Keratinocyte (primary cell): ENCODE results near the gene VPS13C. TPM values are rescaled to one million over a fixed set of nuclear protein-coding genes. Genes with fewer than 3 reads are reported as not detected.

Experiments used
- DNase-seq: peaks from one replicate; pipeline ENCODE4 v3.0.0-alpha.2; 2011; ENCODE audit warnings: low read depth, missing footprints, low spot score
- FAIRE-seq: peaks from 2 replicates; lab custom pipeline; 2011; peaks lifted over from hg19 to GRCh38; lab: Jason Lieb, UNC
- H2AFZ ChIP-seq: 2 replicates; pipeline ENCODE4 v1.6.0; 2012; ENCODE audit warnings: low read length, control low read depth, inconsistent platforms; ENCODE audit not compliant: control insufficient read depth
- H3K27ac ChIP-seq: 2 replicates; pipeline ENCODE4 v1.5.1; 2011; ENCODE audit warnings: low read length; ENCODE audit not compliant: control insufficient read depth, insufficient read depth
- H3K27me3 ChIP-seq: 3 replicates; pipeline ENCODE4 v1.6.0; 2011; ENCODE audit warnings: low read length; ENCODE audit not compliant: control insufficient read depth, insufficient read depth; ENCODE audit errors: extremely low read depth
- H3K36me3 ChIP-seq, 2 experiments: 2 replicates in 1 of 2; 3 replicates in 1 of 2; pipeline ENCODE4 v1.5.1; 2011; ENCODE audit warnings: low read length in 2 of 2, mild to moderate bottlenecking in 1 of 2; ENCODE audit not compliant: control insufficient read depth in 2 of 2, insufficient read depth in 2 of 2; ENCODE audit errors: extremely low read depth in 1 of 2
- H3K4me1 ChIP-seq: 3 replicates; pipeline ENCODE4 v1.5.1; 2011; ENCODE audit warnings: low read length; ENCODE audit not compliant: control insufficient read depth, insufficient read depth; ENCODE audit errors: extremely low read depth
- H3K4me2 ChIP-seq: 3 replicates; pipeline ENCODE4 v1.6.0; 2011; ENCODE audit warnings: low read depth, low read length; ENCODE audit not compliant: control insufficient read depth, insufficient read depth; ENCODE audit errors: extremely low read depth
- H3K4me3 ChIP-seq, 3 experiments: fragments of 200-600 bp in 1 of 3; sonication (generic) in 1 of 3; 2 replicates in 2 of 3; 3 replicates in 1 of 3; pipeline ENCODE4 v1.5.1; 2011 to 2016; ENCODE audit warnings: low read length in 3 of 3, mild to moderate bottlenecking in 3 of 3, control low read depth in 2 of 3, inconsistent platforms in 1 of 3, low read depth in 1 of 3, mixed read lengths in 1 of 3, mixed run types in 1 of 3, moderate library complexity in 1 of 3; ENCODE audit not compliant: control insufficient read depth in 2 of 3, insufficient read depth in 2 of 3; ENCODE audit errors: extremely low read depth in 1 of 3
- H3K79me2 ChIP-seq: 2 replicates; pipeline ENCODE4 v1.6.0; 2012; ENCODE audit warnings: low read length; ENCODE audit not compliant: control insufficient read depth, insufficient read depth
- H3K9ac ChIP-seq: 3 replicates; pipeline ENCODE4 v1.6.0; 2011; ENCODE audit warnings: low read length; ENCODE audit not compliant: control insufficient read depth, insufficient read depth; ENCODE audit errors: extremely low read depth
- H3K9me1 ChIP-seq: 3 replicates; pipeline ENCODE4 v1.6.0; 2011; ENCODE audit warnings: low read length; ENCODE audit not compliant: control insufficient read depth, insufficient read depth; ENCODE audit errors: extremely low read depth
- H3K9me3 ChIP-seq: 2 replicates; pipeline ENCODE4 v1.5.1; 2012; ENCODE audit warnings: low read depth, low read length; ENCODE audit not compliant: control insufficient read depth
- H4K20me1 ChIP-seq: 3 replicates; pipeline ENCODE4 v1.6.0; 2011; ENCODE audit warnings: low read length; ENCODE audit not compliant: control insufficient read depth, insufficient read depth; ENCODE audit errors: extremely low read depth
- CTCF ChIP-seq, 3 experiments: IDR thresholded peaks in 1 of 3; conservative IDR thresholded peaks in 1 of 3; optimal IDR thresholded peaks in 1 of 3; 2 replicates in 2 of 3; 3 replicates in 1 of 3; pipeline versions ENCODE3 to v1.5.1; 2011; ENCODE audit warnings: low read length in 3 of 3, mild to moderate bottlenecking in 3 of 3, moderate library complexity in 2 of 3, control low read depth in 1 of 3, inconsistent platforms in 1 of 3; ENCODE audit not compliant: insufficient read depth in 2 of 3; ENCODE audit errors: extremely low read depth in 1 of 3
- EZH2 ChIP-seq: IDR thresholded peaks from one replicate; pipeline ENCODE4 v1.6.1; 2012; ENCODE audit warnings: inconsistent platforms, mild to moderate bottlenecking, low read length, moderate library complexity
- dilution Hi-C: fragments of 300-500 bp; cut with MboI; formaldehyde crosslinking; loops from one replicate; pipeline ENCODE4 v1.7.0; 2020; ENCODE audit warnings: low sequenced_read_pairs; ENCODE audit not compliant: extremely low pct_ligation_motif_present
- polyA plus RNA-seq, 5 experiments: library from polyadenylated mRNA; depleted of rRNA in 3 of 5; stranded (reverse) in 3 of 5; stranded (forward) in 1 of 5; unstranded in 1 of 5; fragments of >200 nt; gene quantifications; 1 replicate in 1 of 5; 2 replicates in 3 of 5; 3 replicates in 1 of 5; pipeline versions ENCODE4 v1.2.1 to v1.2.3, GENCODE V29; 2011 to 2012; ENCODE audit warnings: missing spikeins in 2 of 5, low read depth in 1 of 5, low replicate concordance in 1 of 5

The VPS13C gene
- polyA plus RNA-seq, 1 donor (not counting 4 experiments of a cell fraction or from before 2014, with no cell fraction given) = 13.5 TPM

DNA sequence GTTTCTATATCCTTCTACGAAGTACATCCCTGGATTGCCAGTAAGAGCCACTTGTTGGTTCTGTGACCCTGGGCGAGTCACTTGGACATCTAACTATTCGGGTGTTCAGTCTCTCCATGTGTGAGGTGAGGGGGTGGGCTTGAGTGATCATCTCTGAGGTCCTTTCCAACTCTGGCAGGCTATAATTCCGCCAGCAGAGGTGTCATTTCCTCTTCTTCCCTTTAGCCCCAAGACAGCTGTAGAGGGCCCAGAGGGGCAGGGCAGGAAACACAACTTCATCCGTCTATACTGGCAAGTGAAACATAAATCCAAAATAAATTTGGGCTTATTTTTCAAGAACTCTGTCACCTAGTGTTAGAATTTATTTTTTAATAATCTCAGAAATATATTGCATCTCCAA, 44.6 kb upstream of the VPS13C start:
- Histone ChIP-seq H3K36me3 (no peaks in the 10 kb centered on the region), H3K4me2 (no peak overlapping the region), H3K4me3 (no peak overlapping the region), H3K27me3 (no peaks in the 10 kb centered on the region), H3K27ac (no peak overlapping the region), H3K79me2 (no peaks in the 10 kb centered on the region), H3K9ac (no peak overlapping the region), H3K9me3 (no peaks in the 10 kb centered on the region), H2AFZ (no peak overlapping the region), H3K4me1 (peaks cover 9% of the 10 kb centered on the region), H3K9me1 (no peaks in the 10 kb centered on the region), H4K20me1 (no peaks in the 10 kb centered on the region)
- FAIRE-seq (no peak), DNase-seq (no peak)
- TF ChIP-seq EZH2 = no peak
- no peak for TF ChIP-seq CTCF (optimal IDR thresholded peaks at IDR 0.05 in 1 of 3, IDR thresholded peaks at IDR 0.05 in 1 of 3, conservative IDR thresholded peaks at IDR 0.05 in 1 of 3; ENCODE audit: extremely low read depth in 1 of 3, insufficient read depth in 2 of 3, low read length in 3 of 3)
- dilution Hi-C loops = no loop called here

- Histone ChIP-seq H3K4me2 (no peak overlapping the region), H3K9me1 (no peaks in the 10 kb centered on the region), H3K9me3 (no peaks in the 10 kb centered on the region), H2AFZ (no peak overlapping the region), H3K36me3 (no peaks in the 10 kb centered on the region), H3K4me3 (no peak overlapping the region), H3K79me2 (no peaks in the 10 kb centered on the region), H3K9ac (no peak overlapping the region), H3K4me1 (peaks cover 7% of the 10 kb centered on the region), H3K27ac (no peak overlapping the region), H3K27me3 (no peaks in the 10 kb centered on the region), H4K20me1 (no peaks in the 10 kb centered on the region)
- DNase-seq (no peak), FAIRE-seq (no peak)
- dilution Hi-C loops = no loop called here
- TF ChIP-seq EZH2 = no peak
- TF ChIP-seq CTCF (optimal IDR thresholded peaks at IDR 0.05 in 1 of 3, IDR thresholded peaks at IDR 0.05 in 1 of 3, conservative IDR thresholded peaks at IDR 0.05 in 1 of 3; ENCODE audit: extremely low read depth in 1 of 3, insufficient read depth in 2 of 3, low read length in 3 of 3) = no peak
Observed at GRCh38 chr15:62104401-62104800, 44.2 kb upstream of the VPS13C start.
